Epidermal melanocyte (primary cell): Measurements from ENCODE around the gene SPARCL1.
"Not testable (repeated sequence)": the region's sequence is repeated elsewhere in the genome, so short reads cannot be mapped to it uniquely, and the experiment has no call there.

Experiments
- DNase-seq: peaks from one replicate; pipeline ENCODE4 v3.0.0; 2011; ENCODE audit warnings: low spot score; ENCODE audit not compliant: insufficient read length

Gene SPARCL1

GRCh38 chr4:87446375-87446774, 82.8 kb downstream of the SPARCL1 start:
- DNase-seq = not testable (repeated sequence)

GRCh38 chr4:87445964-87446363, 83.2 kb downstream of the SPARCL1 start:
- no peak for DNase-seq

GRCh38 chr4:87444741-87445140, 84.4 kb downstream of the SPARCL1 start:
- DNase-seq = no peak

GRCh38 chr4:87442889-87443288, 86.3 kb downstream of the SPARCL1 start:
- DNase-seq = no peak

- no peak for DNase-seq
These were observed 95.8 kb downstream of the SPARCL1 start for GRCh38 chr4:87433342-87433741.

- DNase-seq = no peak
These were observed 99.1 kb downstream of the SPARCL1 start for GRCh38 chr4:87430038-87430437.

- no peak for DNase-seq
These were observed 100.2 kb downstream of the SPARCL1 start for GRCh38 chr4:87428979-87429378.

- no peak for DNase-seq
These were observed 101.7 kb downstream of the SPARCL1 start for GRCh38 chr4:87427518-87427868.

- DNase-seq = no peak
These were observed 102.2 kb downstream of the SPARCL1 start for GRCh38 chr4:87426865-87427517.

GRCh38 chr4:87425711-87426110, 103.5 kb downstream of the SPARCL1 start:
- no peak for DNase-seq

GRCh38 chr4:87424099-87424543, 105.1 kb downstream of the SPARCL1 start:
- DNase-seq = not testable (repeated sequence)
